Measurements from ENCODE around the gene STARD5. TPM values are rescaled to one million over a fixed set of nuclear protein-coding genes. Genes with fewer than 3 reads are reported as not detected.
A peak's percentile ranks its signal among the peaks of the same experiment; 100 is the strongest.

Gene STARD5
- total RNA-seq, 6 experiments from 2014 or later = 16.4 to 49.9 (median 19.7) TPM

DNA sequence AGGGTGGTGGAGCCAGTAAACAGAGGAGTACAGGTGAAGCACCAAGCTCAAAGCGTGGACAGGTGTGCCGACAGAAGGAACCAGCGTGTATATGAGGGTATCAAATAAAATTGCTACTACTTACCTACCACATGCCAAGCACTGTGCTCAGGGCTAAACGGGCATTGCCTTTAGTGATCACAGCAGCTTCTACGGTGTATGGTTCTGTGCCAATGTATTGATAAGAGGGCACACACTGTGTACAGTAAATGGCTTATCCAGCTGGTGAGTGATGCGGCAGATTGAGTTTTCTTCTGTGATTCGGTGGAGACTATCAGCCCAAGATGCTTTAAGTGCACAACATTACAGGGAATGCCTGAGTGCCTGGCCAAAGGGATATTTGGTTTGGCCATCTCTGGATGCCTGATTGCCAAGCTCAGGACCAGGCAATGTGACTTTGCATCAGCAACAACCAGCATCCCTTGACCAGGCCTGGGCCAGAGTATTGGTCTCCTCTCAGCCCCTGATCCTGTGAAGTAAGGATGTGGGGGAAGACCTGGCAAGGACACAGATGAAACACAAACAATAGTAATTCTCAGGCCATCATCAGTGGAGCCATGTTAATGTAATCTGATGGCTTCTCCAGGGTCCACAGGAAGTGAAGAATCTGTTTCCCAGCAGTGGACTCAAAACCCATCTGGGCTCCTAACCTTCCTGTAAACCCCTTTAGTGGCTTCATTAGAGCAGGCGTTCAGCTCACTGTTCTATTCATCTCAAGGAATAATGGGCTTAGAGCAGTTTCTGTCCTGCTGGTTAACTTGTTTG is 14.1 kb downstream of the STARD5 start:
- no peaks in the 10 kb centered on the region for H3K9me3 ChIP-seq
- H3K4me1 ChIP-seq = no peaks in the 10 kb centered on the region
- no peak overlapping the region for H3K27ac ChIP-seq
- TF ChIP-seq, protein P1, sequence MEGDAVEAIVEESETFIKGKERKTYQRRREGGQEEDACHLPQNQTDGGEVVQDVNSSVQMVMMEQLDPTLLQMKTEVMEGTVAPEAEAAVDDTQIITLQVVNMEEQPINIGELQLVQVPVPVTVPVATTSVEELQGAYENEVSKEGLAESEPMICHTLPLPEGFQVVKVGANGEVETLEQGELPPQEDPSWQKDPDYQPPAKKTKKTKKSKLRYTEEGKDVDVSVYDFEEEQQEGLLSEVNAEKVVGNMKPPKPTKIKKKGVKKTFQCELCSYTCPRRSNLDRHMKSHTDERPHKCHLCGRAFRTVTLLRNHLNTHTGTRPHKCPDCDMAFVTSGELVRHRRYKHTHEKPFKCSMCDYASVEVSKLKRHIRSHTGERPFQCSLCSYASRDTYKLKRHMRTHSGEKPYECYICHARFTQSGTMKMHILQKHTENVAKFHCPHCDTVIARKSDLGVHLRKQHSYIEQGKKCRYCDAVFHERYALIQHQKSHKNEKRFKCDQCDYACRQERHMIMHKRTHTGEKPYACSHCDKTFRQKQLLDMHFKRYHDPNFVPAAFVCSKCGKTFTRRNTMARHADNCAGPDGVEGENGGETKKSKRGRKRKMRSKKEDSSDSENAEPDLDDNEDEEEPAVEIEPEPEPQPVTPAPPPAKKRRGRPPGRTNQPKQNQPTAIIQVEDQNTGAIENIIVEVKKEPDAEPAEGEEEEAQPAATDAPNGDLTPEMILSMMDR (IDR thresholded peaks at IDR 0.05) = no peak
- TF ChIP-seq POLR2A (IDR thresholded peaks at IDR 0.05) = no peak
- ATAC-seq (peak in 3 of 4 donors; percentile 22 to 49 (median 31)), DNase-seq (no peak)
- H3K36me3 ChIP-seq = peaks cover 0 to 62% (median 22%) of the 10 kb centered on the region in 4 donors
- H3K27me3 ChIP-seq = no peaks in the 10 kb centered on the region
- H3K4me3 ChIP-seq = no peak overlapping the region
- 81% methylated on average over 3 of the region's 8 CpGs for WGBS (ENCODE audit: insufficient coverage, low coverage, low lambda C conversion rate, missing lambda C conversion rate)
- intact Hi-C loops (cut with DNase I) = no loop called here

DNA sequence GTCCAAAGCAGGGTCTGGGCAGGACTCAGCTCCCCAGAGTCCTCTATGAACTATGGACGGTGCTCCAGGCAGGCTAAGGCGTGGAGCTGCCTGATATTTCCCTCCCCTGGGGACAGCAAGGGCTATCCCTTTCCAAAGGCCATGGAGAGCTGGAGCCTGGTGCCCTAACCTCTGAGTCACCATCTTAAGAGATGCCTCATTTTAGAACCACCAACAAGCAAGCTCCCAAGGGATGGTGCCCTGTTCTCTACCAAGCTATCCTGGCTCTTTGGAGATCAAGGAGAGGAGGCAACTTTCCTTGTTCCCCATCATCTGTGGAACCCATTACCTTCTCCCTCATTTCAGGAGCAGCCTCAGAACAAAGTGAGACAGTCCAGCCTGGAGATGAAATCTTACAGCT is 15.7 kb downstream of the STARD5 start:
- Histone ChIP-seq H3K27me3 (no peaks in the 10 kb centered on the region), H3K4me1 (peaks cover 0 to 3% (median 0%) of the 10 kb centered on the region in 4 donors), H3K27ac (no peak overlapping the region), H3K36me3 (peaks cover 0 to 48% (median 16%) of the 10 kb centered on the region in 4 donors), H3K9me3 (no peaks in the 10 kb centered on the region), H3K4me3 (no peak overlapping the region)
- intact Hi-C loops (cut with DNase I) = no loop called here
- no CpG with 5 or more reads among the region's 2 CpGs for WGBS (ENCODE audit: insufficient coverage, low coverage, low lambda C conversion rate, missing lambda C conversion rate)
- peak in 1 of 3 donors; percentile 40 for DNase-seq
- TF ChIP-seq, protein P1 (IDR thresholded peaks at IDR 0.05) = no peak
- TF ChIP-seq POLR2A (IDR thresholded peaks at IDR 0.05) = no peak
- ATAC-seq = no peak

DNA sequence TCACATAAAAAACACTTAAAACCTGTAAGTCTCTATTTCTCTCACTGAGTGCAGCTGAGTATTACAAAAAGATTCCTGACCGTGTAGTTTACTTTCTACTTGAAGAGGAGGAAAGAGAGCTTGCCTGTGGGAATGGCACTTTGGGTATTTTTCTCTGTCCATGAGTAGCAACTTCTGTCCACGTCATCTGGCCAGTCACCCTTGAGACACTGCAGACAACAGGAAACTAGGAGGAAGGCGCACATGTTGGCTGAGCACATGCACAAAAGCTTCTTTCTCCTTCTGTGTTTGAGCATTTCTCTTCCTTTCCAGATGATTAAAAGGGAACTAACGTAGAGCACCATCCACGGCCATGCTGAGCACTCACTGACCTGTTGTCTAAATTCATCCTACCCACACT is 19.7 kb downstream of the STARD5 start:
- Histone ChIP-seq H3K4me3 (no peak overlapping the region), H3K4me1 (peaks cover 0 to 19% (median 7%) of the 10 kb centered on the region in 4 donors), H3K36me3 (peaks cover 0 to 35% (median 7%) of the 10 kb centered on the region in 4 donors), H3K9me3 (no peaks in the 10 kb centered on the region), H3K27ac (peak overlapping the region in 2 of 3 donors; percentile 55 to 62), H3K27me3 (no peaks in the 10 kb centered on the region)
- ATAC-seq (peak; percentile 5 to 26 (median 20)), DNase-seq (peak in 1 of 3 donors; percentile 43)
- 41% methylated on average over 5 of the region's 5 CpGs for WGBS (ENCODE audit: insufficient coverage, low coverage, low lambda C conversion rate, missing lambda C conversion rate)
- TF ChIP-seq, protein P1 (IDR thresholded peaks at IDR 0.05) = no peak
- no peak for TF ChIP-seq POLR2A (IDR thresholded peaks at IDR 0.05)
- intact Hi-C loops (cut with DNase I) = no loop called here

DNA sequence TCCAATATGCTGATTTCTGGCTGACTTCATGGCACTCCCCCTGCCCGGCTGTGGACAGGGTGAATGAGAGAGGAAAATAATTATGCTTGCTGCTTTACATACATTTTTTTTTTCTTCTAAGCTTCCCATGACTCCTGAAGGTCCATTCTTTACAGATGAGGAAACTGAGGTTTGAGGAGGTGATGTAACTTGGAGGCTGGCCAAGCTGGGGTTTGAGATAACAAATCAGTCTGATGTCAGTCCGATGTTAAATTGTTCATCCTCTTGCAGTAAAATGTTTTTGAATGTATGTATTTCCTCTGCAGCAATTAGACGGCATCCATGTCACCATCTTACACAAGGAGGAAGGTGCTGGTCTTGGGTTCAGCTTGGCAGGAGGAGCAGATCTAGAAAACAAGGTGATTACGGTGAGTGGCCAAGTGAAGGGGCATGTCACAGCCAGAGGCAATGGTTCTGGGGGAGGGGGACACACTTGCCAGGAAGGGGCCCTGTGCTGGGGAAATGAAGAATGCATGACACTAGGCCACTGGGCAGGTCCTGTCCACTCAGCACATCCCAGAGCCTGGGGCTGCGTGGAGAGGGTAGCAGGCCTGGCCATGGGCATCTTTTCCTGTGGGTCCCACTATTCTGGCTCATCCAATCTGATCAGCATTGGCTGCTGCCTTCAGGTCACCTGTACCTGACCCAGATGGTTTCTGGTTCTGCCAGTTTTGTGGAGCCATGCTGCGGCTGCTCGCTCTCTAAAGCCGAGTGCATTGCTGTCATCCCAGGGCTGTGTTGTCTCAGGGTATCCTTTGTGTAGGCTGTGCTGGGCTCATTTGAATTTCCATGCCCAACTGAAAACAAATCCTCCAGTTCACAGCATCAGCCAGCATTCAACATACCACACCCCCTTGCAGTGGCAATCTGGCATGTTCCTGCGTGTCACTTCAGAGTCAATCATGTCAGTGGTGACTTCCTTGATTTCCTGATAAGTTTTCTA is 20.4 kb downstream of the STARD5 start:
- WGBS (ENCODE audit: insufficient coverage, low coverage, low lambda C conversion rate, missing lambda C conversion rate) = 45% methylated on average over 4 of the region's 9 CpGs
- H3K36me3 ChIP-seq = peaks cover 0 to 28% (median 4%) of the 10 kb centered on the region in 4 donors
- H3K27me3 ChIP-seq = no peaks in the 10 kb centered on the region
- intact Hi-C loops (cut with DNase I) = no loop called here
- H3K4me3 ChIP-seq = no peak overlapping the region
- H3K4me1 ChIP-seq = peaks cover 0 to 24% (median 7%) of the 10 kb centered on the region in 4 donors
- DNase-seq (peak in 1 of 3 donors; percentile 33), ATAC-seq (no peak)
- H3K27ac ChIP-seq = peak overlapping the region in 2 of 3 donors; percentile 55 to 62
- TF ChIP-seq POLR2A (IDR thresholded peaks at IDR 0.05) = no peak
- TF ChIP-seq, protein P1 (IDR thresholded peaks at IDR 0.05) = no peak
- no peaks in the 10 kb centered on the region for H3K9me3 ChIP-seq
